NCI-H2227 (cell line): Measurements from ENCODE around the gene LARP4B.

ENCODE experiments used
- DNase-seq: peaks from one replicate; lab custom pipeline; 2025; ENCODE audit not compliant: unreplicated experiment; lab: John Stamatoyannopoulos, UW

Gene LARP4B

GRCh38 chr10:870564-871166 is 60.8 kb downstream of the LARP4B start:
- DNase-seq = no peak

- DNase-seq = no peak
Measured at GRCh38 chr10:869171-869570, 62.3 kb downstream of the LARP4B start.

- no peak for DNase-seq
Measured at GRCh38 chr10:867807-868206, 63.7 kb downstream of the LARP4B start.

GRCh38 chr10:866577-866941 is 64.9 kb downstream of the LARP4B start:
- no peak for DNase-seq

GRCh38 chr10:865924-866576 is 65.5 kb downstream of the LARP4B start:
- no peak for DNase-seq

GRCh38 chr10:865257-865656 is 66.2 kb downstream of the LARP4B start:
- no peak for DNase-seq

- DNase-seq = no peak
Measured at GRCh38 chr10:860519-860918, 71.0 kb downstream of the LARP4B start.

GRCh38 chr10:856416-857157 is 74.9 kb downstream of the LARP4B start:
- no peak for DNase-seq

GRCh38 chr10:855671-856070 is 75.8 kb downstream of the LARP4B start:
- no peak for DNase-seq

GRCh38 chr10:855079-855478 is 76.4 kb downstream of the LARP4B start:
- DNase-seq = no peak

- no peak for DNase-seq
Measured at GRCh38 chr10:853017-853416, 78.5 kb downstream of the LARP4B start.

GRCh38 chr10:852386-852785 is 79.1 kb downstream of the LARP4B start:
- DNase-seq = no peak

GRCh38 chr10:851901-852300 is 79.6 kb downstream of the LARP4B start:
- DNase-seq = no peak

GRCh38 chr10:850093-850492 is 81.4 kb downstream of the LARP4B start:
- DNase-seq = no peak

- DNase-seq = no peak
Measured at GRCh38 chr10:847868-848267, 83.6 kb downstream of the LARP4B start.

GRCh38 chr10:846126-846685 is 85.3 kb downstream of the LARP4B start:
- DNase-seq = no peak

GRCh38 chr10:845526-845925 is 86.0 kb downstream of the LARP4B start:
- no peak for DNase-seq

GRCh38 chr10:844552-844951 is 87.0 kb downstream of the LARP4B start:
- no peak for DNase-seq

- DNase-seq = no peak
Measured at GRCh38 chr10:843703-844102, 87.8 kb downstream of the LARP4B start.

GRCh38 chr10:842795-843194 is 88.7 kb downstream of the LARP4B start:
- no peak for DNase-seq

- DNase-seq = no peak
Measured at GRCh38 chr10:841535-841934, 90.0 kb downstream of the LARP4B start.

- DNase-seq = no peak
Measured at GRCh38 chr10:839550-840205, 91.8 kb downstream of the LARP4B start.
